Heart right ventricle (tissue), 16 donors: ENCODE results near the gene GPR82. TPM values are rescaled to one million over a fixed set of nuclear protein-coding genes. Genes with fewer than 3 reads are reported as not detected.

Experiments used
- ATAC-seq, 8 donors: fragments of 200-7000 bp; cut with Tn5 transposase; one replicate each; pipeline ENCODE4 v1.9.1; 2020; ENCODE audit warnings: mild to moderate bottlenecking in 8 of 8, moderate library complexity in 8 of 8, moderate number of reproducible peaks in 1 of 8
- DNase-seq, 2 donors: peaks; one replicate each; pipeline ENCODE4 v3.0.0-alpha.2; 2020
- H3K27ac ChIP-seq, 10 donors: fragments of 200-600 bp; sonication (generic) in 2 of 10; one replicate each; pipeline versions ENCODE4 v1.5.0 to v1.8.0; 2020 to 2022; ENCODE audit warnings: mild to moderate bottlenecking in 3 of 10
- H3K27me3 ChIP-seq, 7 donors: fragments of 200-600 bp; one replicate each; pipeline ENCODE4 v1.8.0; 2021 to 2022; ENCODE audit warnings: mild to moderate bottlenecking in 2 of 7
- H3K36me3 ChIP-seq, 9 donors: fragments of 200-600 bp; sonication (generic) in 1 of 9; one replicate each; pipeline versions ENCODE4 v1.5.0 to v1.8.0; 2020 to 2022; ENCODE audit warnings: mild to moderate bottlenecking in 2 of 9
- H3K4me1 ChIP-seq, 9 donors: fragments of 200-600 bp; sonication (generic) in 1 of 9; one replicate each; pipeline versions ENCODE4 v1.5.0 to v1.8.0; 2020 to 2022; ENCODE audit warnings: mild to moderate bottlenecking in 4 of 9
- H3K4me3 ChIP-seq, 10 donors: fragments of 200-600 bp; sonication (generic) in 2 of 10; one replicate each; pipeline versions ENCODE4 v1.5.0 to v1.8.0; 2020 to 2022; ENCODE audit warnings: mild to moderate bottlenecking in 7 of 10, moderate library complexity in 2 of 10
- H3K9me3 ChIP-seq, 11 donors: fragments of 200-600 bp in 10 of 11; sonication (generic) in 2 of 11; one replicate each; pipeline versions ENCODE4 v1.5.0 to v1.8.0; 2013 to 2022; ENCODE audit warnings: mild to moderate bottlenecking in 2 of 11, control low read depth in 1 of 11, moderate library complexity in 1 of 11
- WGBS, 2 donors: extraction: QIAGEN DNeasy Blood & Tissue Kit; methylation state at CpG; one replicate each; pipeline ENCODE4 v1.1.7; 2013; ENCODE audit warnings: inconsistent platforms in 1 of 2; 5-methylcytosine and 5-hydroxymethylcytosine counted together
- intact Hi-C, 10 donors: fragments of 100-400 bp; cut with DNase I; formaldehyde crosslinking; loops; one replicate each; pipeline versions ENCODE4 v1.11.1 to v1.14.2; 2022
- polyA plus RNA-seq, 2 donors: library from polyadenylated mRNA; stranded (reverse); fragments of 200-250 nt; gene quantifications; one replicate each; pipeline ENCODE4 v1.2.3, GENCODE V29; 2013
- total RNA-seq, 10 donors: library from RNA; stranded (reverse); fragmentation: NEBNext Ultra II Directional in 3 of 10; extraction: Animal tissue kit (Norgen Biotek cat#: 25700) in 3 of 10; gene quantifications; one replicate each; pipeline versions ENCODE4 v1.2.1 to v1.2.4, GENCODE V29; 2021 to 2023
- TF ChIP-seq, protein P1 (sequence below), 9 donors: fragments of 200-600 bp; sonication (generic) in 2 of 9; IDR thresholded peaks; one replicate each; pipeline versions ENCODE4 v1.5.0 to v1.8.0; 2021 to 2022; ENCODE audit warnings: antibody characterized with exemption in 9 of 9, mild to moderate bottlenecking in 5 of 9, moderate library complexity in 1 of 9
- donor health status: Arrhythmogenic right ventricular cardiomyopathy.
- donor health status: ischemic (EF 13 %, LVEDD 7.1; RV severe dilation, severe dysfunction).
- donor health status: healthy with polysubstance abuse.
- donor health status: DM: no; HTN: yes; CAD: no.
- donor health status: DM: no; HTN: no; CAD: no.
- donor health status: ischemic (EF 25% LVEDD 6.9; RV normal size, moderate dysfunction).
- donor health status: ischemic (EF 25% LVEDD 5.7; RV mildly dilated, moderate dysfunction).
- donor health status: healthy.
- donor health status: DM: yes; HTN: yes; CAD: no.
- donor health status: Ischemic cardiomyopathy.
- donor health status: ischemic (EF 35%, LVEDD 5.7; RV mildly dilated, moderate dysfunction).
- donor health status: nonischemic (EF 11% LVEDD 7.7; RV severe dilation, severe dysfunction).
- donor health status: DM: yes; HTN: yes; CAD: no.
- donor health status: PGD.
- donor health status: ischemic (EF 29% LVEDD 5.4; RV normal size, mild dysfunction).
- donor health status: nonischemic (EF 23%, LVEDD 6.1; RV moderate dilation, normal function).

Gene GPR82
- total and polyA plus RNA-seq, 12 donors, result 0.06 to 0.36 (median 0.17) TPM; not detected in 8

GRCh38 chrX:41722214-41722613, 1.8 kb upstream of the GPR82 start:
- Histone ChIP-seq H3K27ac (no peak overlapping the region), H3K9me3 (peaks cover 0 to 29% (median 0%) of the 10 kb centered on the region in 11 donors), H3K27me3 (peaks cover 0 to 20% (median 0%) of the 10 kb centered on the region in 7 donors), H3K36me3 (peaks cover 0 to 4% (median 0%) of the 10 kb centered on the region in 9 donors), H3K4me3 (no peak overlapping the region), H3K4me1 (peaks cover 0 to 24% (median 0%) of the 10 kb centered on the region in 9 donors)
- TF ChIP-seq, protein P1, sequence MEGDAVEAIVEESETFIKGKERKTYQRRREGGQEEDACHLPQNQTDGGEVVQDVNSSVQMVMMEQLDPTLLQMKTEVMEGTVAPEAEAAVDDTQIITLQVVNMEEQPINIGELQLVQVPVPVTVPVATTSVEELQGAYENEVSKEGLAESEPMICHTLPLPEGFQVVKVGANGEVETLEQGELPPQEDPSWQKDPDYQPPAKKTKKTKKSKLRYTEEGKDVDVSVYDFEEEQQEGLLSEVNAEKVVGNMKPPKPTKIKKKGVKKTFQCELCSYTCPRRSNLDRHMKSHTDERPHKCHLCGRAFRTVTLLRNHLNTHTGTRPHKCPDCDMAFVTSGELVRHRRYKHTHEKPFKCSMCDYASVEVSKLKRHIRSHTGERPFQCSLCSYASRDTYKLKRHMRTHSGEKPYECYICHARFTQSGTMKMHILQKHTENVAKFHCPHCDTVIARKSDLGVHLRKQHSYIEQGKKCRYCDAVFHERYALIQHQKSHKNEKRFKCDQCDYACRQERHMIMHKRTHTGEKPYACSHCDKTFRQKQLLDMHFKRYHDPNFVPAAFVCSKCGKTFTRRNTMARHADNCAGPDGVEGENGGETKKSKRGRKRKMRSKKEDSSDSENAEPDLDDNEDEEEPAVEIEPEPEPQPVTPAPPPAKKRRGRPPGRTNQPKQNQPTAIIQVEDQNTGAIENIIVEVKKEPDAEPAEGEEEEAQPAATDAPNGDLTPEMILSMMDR (IDR thresholded peaks at IDR 0.05), result no peak
- intact Hi-C loops, result no loop called here
- ATAC-seq (no peak), DNase-seq (no peak)
- WGBS, 2 donors, result 93 to 94% methylated on average over 3 of the region's 3 CpGs

DNA sequence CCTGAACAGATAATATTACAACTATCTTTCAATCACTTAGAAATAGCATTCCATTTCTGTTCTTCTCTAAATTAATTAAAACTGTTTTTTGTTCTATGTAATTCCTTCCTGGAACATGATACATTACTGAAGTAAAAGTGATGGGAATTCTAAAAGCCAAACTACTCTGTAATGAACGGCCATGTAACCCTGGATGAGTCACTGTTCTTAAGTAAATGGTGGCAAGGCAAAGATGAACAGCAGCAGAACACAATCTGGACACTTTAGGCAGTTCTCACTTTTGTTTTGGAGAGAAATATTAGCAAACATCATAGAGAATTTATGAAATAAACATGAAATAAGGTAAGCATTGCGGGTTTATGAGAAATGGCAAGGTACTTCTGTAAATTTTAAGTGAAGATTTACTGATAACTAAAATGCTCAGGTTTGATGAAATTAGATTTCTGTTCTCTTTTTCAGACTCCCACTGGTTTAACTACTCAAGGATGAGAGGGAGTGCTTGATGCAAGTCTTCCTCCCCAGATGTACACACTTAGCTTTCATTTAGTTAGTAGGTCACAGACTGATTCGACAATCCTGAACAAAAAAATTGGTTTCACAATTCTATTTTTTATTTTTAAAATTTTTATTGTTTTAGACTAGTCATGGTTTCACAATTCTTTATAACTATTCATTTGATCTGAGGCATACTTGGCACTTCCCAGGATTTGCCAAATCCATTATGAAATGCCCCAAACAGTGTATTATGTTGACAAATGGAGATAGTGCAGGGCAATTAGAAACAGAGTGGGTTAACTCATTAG, 964 bp upstream of the GPR82 start:
- Histone ChIP-seq H3K4me3 (no peak overlapping the region), H3K9me3 (peaks cover 0 to 21% (median 0%) of the 10 kb centered on the region in 11 donors), H3K27ac (no peak overlapping the region), H3K27me3 (peaks cover 0 to 26% (median 0%) of the 10 kb centered on the region in 7 donors), H3K36me3 (peaks cover 0 to 4% (median 0%) of the 10 kb centered on the region in 9 donors), H3K4me1 (peaks cover 0 to 24% (median 0%) of the 10 kb centered on the region in 9 donors)
- TF ChIP-seq, protein P1 (IDR thresholded peaks at IDR 0.05), result no peak
- ATAC-seq, result no peak
- WGBS, 2 donors, result 86 to 91% methylated on average over 3 of the region's 3 CpGs
- no peak for DNase-seq
- intact Hi-C loops, result no loop called here

- 93 to 97% methylated on average over 3 of the region's 3 CpGs for WGBS, 2 donors
- intact Hi-C loops, result no loop called here
- Histone ChIP-seq H3K27me3 (peaks cover 0 to 26% (median 0%) of the 10 kb centered on the region in 7 donors), H3K4me3 (no peak overlapping the region), H3K27ac (no peak overlapping the region), H3K9me3 (no peaks in the 10 kb centered on the region), H3K4me1 (peaks cover 0 to 11% (median 0%) of the 10 kb centered on the region in 9 donors), H3K36me3 (no peaks in the 10 kb centered on the region)
- TF ChIP-seq, protein P1 (IDR thresholded peaks at IDR 0.05), result no peak
- no peak for ATAC-seq
- DNase-seq, result no peak
These were observed 4.1 kb downstream of the GPR82 start for GRCh38 chrX:41728125-41728524.

DNA sequence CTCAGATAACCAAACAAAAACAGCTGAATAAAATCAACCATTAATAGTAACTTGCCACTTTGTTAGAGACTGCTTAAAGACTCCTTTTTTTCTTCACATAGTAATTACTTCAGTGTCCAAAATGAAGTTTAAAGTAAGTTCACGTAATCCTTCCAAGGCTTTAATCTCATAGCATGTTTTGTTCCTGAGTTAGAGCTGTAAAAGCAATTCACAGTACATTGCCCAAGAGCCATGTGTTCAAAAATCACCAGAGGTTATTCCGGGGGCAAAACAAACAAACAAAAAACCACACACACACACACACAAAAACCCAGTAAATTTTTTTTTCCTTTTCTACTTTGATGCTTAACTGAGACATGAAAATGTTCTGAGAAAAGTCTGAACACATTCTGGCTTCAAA, 6.1 kb downstream of the GPR82 start:
- peaks cover 0 to 9% (median 0%) of the 10 kb centered on the region in 9 donors for H3K4me1 ChIP-seq
- intact Hi-C loops, result loop anchor here in 2 of 10 donors (10.0 kb wide), 1 partner anchor 175 kb away; no protein-coding TSS in a partner anchor
- ATAC-seq, result no peak

More for the DNA sequence above, 6.1 kb downstream of the GPR82 start:
- H3K27ac ChIP-seq, result no peak overlapping the region
- no peak for DNase-seq
- TF ChIP-seq, protein P1 (IDR thresholded peaks at IDR 0.05), result no peak
- no peaks in the 10 kb centered on the region for H3K9me3 ChIP-seq
- H3K27me3 ChIP-seq, result peaks cover 0 to 26% (median 0%) of the 10 kb centered on the region in 7 donors
- WGBS, 2 donors, result 62 to 79% methylated on average over 2 of the region's 2 CpGs
- no peak overlapping the region for H3K4me3 ChIP-seq
- H3K36me3 ChIP-seq, result no peaks in the 10 kb centered on the region
